B cell (primary cell): ENCODE measurements around the gene SP7. TPM values are rescaled to one million over a fixed set of nuclear protein-coding genes. Genes with fewer than 3 reads are reported as not detected.

Source experiments
- ATAC-seq: fragments of 200-7000 bp; cut with Tn5 transposase; one replicate; pipeline ENCODE4 v1.10.0; 2021; ENCODE audit warnings: low read depth, mild to moderate bottlenecking, moderate number of reproducible peaks, moderate library complexity
- CTCF ChIA-PET: fragments of 350-600 bp; sonication (Branson Sonifier 250); formaldehyde crosslinking; loops from one replicate; lab custom pipeline; 2021; ENCODE audit warnings: antibody characterized with exemption, inconsistent platforms; lab: Charles Lee
- POLR2A ChIA-PET: fragments of 350-600 bp; sonication (Branson Sonifier 250); formaldehyde crosslinking; loops from one replicate; lab custom pipeline; 2021; ENCODE audit warnings: antibody characterized with exemption; lab: Charles Lee
- DNase-seq: peaks from one replicate; pipeline ENCODE4 v3.0.0; 2013
- H2AFZ ChIP-seq: 2 replicates; pipeline ENCODE4 v1.6.1; 2012; ENCODE audit warnings: mild to moderate bottlenecking, low read depth, low read length; ENCODE audit not compliant: insufficient read depth, poor library complexity, severe bottlenecking
- H3K27ac ChIP-seq, 2 donors: 1 replicate in 1 of 2; 2 replicates in 1 of 2; pipeline ENCODE4 v1.5.1; 2012 to 2013; ENCODE audit warnings: low read length in 2 of 2, mild to moderate bottlenecking in 2 of 2, moderate library complexity in 1 of 2
- H3K27me3 ChIP-seq, 4 experiments: fragments of 200-600 bp in 1 of 4; sonication (generic) in 1 of 4; replicated peaks in 1 of 4; 1 replicate in 2 of 4; 2 replicates in 2 of 4; pipeline versions ENCODE4 v1.6.1 to v1.7.0; 2013 to 2016; ENCODE audit warnings: low read length in 3 of 4, mild to moderate bottlenecking in 2 of 4, mixed read lengths in 1 of 4, moderate library complexity in 1 of 4; ENCODE audit not compliant: insufficient read depth in 4 of 4, control insufficient read depth in 3 of 4; ENCODE audit errors: control extremely low read depth in 1 of 4
- H3K36me3 ChIP-seq, 2 experiments: replicated peaks in 1 of 2; 1 replicate in 1 of 2; 2 replicates in 1 of 2; pipeline versions ENCODE4 v1.6.1 to v1.7.1; 2013; ENCODE audit warnings: low read length in 1 of 2; ENCODE audit not compliant: insufficient read depth in 2 of 2, control insufficient read depth in 1 of 2; ENCODE audit errors: control extremely low read depth in 1 of 2, extremely low read depth in 1 of 2
- H3K4me1 ChIP-seq, 2 donors: fragments of 200-600 bp in 1 of 2; sonication (generic) in 1 of 2; 1 replicate in 1 of 2; 2 replicates in 1 of 2; pipeline versions ENCODE4 v1.5.1 to v1.6.1; 2013 to 2017; ENCODE audit warnings: low read length in 2 of 2; ENCODE audit not compliant: control insufficient read depth in 2 of 2, insufficient read depth in 2 of 2
- H3K4me2 ChIP-seq: replicated peaks from 2 replicates; pipeline ENCODE3; 2012; ENCODE audit warnings: mild to moderate bottlenecking, low read depth, low read length; ENCODE audit not compliant: poor library complexity, severe bottlenecking
- H3K4me3 ChIP-seq, 5 experiments: fragments of 200-600 bp in 1 of 5; sonication (generic) in 1 of 5; 1 replicate in 3 of 5; 2 replicates in 2 of 5; pipeline versions ENCODE4 v1.5.1 to v1.7.0; 2011 to 2016; ENCODE audit warnings: low read length in 4 of 5, mild to moderate bottlenecking in 4 of 5, low read depth in 2 of 5, control low read depth in 1 of 5, moderate library complexity in 1 of 5; ENCODE audit not compliant: insufficient read depth in 1 of 5; ENCODE audit errors: control extremely low read depth in 1 of 5, extremely low read depth in 1 of 5
- H3K79me2 ChIP-seq: fragments of 200-600 bp; sonication (generic); one replicate; pipeline ENCODE4 v1.6.0; 2016; ENCODE audit warnings: low read length; ENCODE audit not compliant: control insufficient read depth, insufficient read depth
- H3K9ac ChIP-seq: fragments of 200-600 bp; sonication (generic); 2 replicates; pipeline ENCODE4 v1.6.1; 2017; ENCODE audit warnings: mild to moderate bottlenecking, low read length, moderate library complexity
- H3K9me3 ChIP-seq, 3 donors: one replicate each; pipeline versions ENCODE4 v1.6.1 to v1.7.1; 2013; ENCODE audit warnings: low read length in 2 of 3; ENCODE audit not compliant: control insufficient read depth in 2 of 3, insufficient read depth in 1 of 3; ENCODE audit errors: control extremely low read depth in 1 of 3
- H4K20me1 ChIP-seq: 2 replicates; pipeline ENCODE4 v1.6.0; 2012; ENCODE audit warnings: mild to moderate bottlenecking, low read length; ENCODE audit not compliant: insufficient read depth, control insufficient read depth, poor library complexity, severe bottlenecking
- H3K27ac Mint-ChIP-seq: one replicate; pipeline ENCODE4 v1.8.0; 2021; ENCODE audit warnings: mixed read lengths
- H3K27me3 Mint-ChIP-seq: one replicate; pipeline ENCODE4 v1.8.0; 2021; ENCODE audit warnings: mixed read lengths
- H3K4me1 Mint-ChIP-seq: one replicate; pipeline ENCODE4 v1.8.0; 2021; ENCODE audit warnings: mixed read lengths
- H3K4me3 Mint-ChIP-seq: one replicate; pipeline ENCODE4 v1.8.0; 2021; ENCODE audit warnings: mixed read lengths
- H3K9me3 Mint-ChIP-seq: one replicate; pipeline ENCODE4 v1.8.0; 2022; ENCODE audit warnings: mixed read lengths; ENCODE audit not compliant: insufficient read depth
- EZH2 ChIP-seq: IDR thresholded peaks from 2 replicates; pipeline ENCODE4 v1.6.1; 2012; ENCODE audit warnings: borderline replicate concordance, low read depth, mild to moderate bottlenecking, moderate library complexity, low read length; ENCODE audit not compliant: insufficient read depth, poor library complexity, severe bottlenecking
- WGBS: methylation state at CpG from one replicate; pipeline ENCODE4 v1.1.5; 2013; ENCODE audit warnings: missing lambda C conversion rate; ENCODE audit not compliant: insufficient coverage; 5-methylcytosine and 5-hydroxymethylcytosine counted together
- intact Hi-C: fragments of 100-400 bp; cut with micrococcal nuclease; formaldehyde crosslinking; loops from one replicate; pipeline ENCODE4 v1.10.0; 2022
- polyA plus RNA-seq: library from polyadenylated mRNA; depleted of rRNA; stranded (reverse); fragments of >200 nt; gene quantifications from 2 replicates; pipeline ENCODE4 v1.2.3, GENCODE V29; 2012
- total RNA-seq, 2 donors: library from RNA; stranded (reverse); fragments of 120-200 nt in 1 of 2; gene quantifications; 1 replicate in 1 of 2; 2 replicates in 1 of 2; pipeline versions ENCODE4 v1.2.3 to v1.2.4, GENCODE V29; 2013 to 2022
- TF ChIP-seq, protein P1 (sequence below): fragments of 200-600 bp; IDR thresholded peaks from one replicate; pipeline ENCODE4 v1.8.0; 2022; ENCODE audit warnings: antibody characterized with exemption, mild to moderate bottlenecking

Gene SP7
- total and polyA plus RNA-seq, 2 donors (not counting 1 experiment from before 2014, with no cell fraction given), result 0.34 TPM; not detected in 1

DNA sequence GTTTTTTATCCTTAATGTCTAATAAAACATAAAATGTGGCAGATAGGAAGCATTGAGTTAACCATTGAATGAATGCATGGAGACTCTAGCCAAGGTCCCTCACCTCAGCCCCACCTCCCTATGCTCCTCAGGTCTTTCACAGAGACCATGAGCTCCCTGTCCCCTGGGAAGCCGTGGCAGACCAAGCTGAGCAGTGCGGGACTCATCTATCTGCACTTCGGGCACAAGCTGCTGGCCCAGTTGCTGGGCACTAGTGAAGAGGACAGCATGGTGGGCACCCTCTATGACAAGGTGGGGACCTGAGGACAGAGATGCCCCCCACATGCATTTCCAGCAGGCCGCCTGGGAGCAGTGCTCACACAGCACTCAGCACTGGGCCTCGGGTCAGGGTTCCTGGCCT, 33.3 kb downstream of the SP7 start:
- TF ChIP-seq, protein P1, sequence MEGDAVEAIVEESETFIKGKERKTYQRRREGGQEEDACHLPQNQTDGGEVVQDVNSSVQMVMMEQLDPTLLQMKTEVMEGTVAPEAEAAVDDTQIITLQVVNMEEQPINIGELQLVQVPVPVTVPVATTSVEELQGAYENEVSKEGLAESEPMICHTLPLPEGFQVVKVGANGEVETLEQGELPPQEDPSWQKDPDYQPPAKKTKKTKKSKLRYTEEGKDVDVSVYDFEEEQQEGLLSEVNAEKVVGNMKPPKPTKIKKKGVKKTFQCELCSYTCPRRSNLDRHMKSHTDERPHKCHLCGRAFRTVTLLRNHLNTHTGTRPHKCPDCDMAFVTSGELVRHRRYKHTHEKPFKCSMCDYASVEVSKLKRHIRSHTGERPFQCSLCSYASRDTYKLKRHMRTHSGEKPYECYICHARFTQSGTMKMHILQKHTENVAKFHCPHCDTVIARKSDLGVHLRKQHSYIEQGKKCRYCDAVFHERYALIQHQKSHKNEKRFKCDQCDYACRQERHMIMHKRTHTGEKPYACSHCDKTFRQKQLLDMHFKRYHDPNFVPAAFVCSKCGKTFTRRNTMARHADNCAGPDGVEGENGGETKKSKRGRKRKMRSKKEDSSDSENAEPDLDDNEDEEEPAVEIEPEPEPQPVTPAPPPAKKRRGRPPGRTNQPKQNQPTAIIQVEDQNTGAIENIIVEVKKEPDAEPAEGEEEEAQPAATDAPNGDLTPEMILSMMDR, result no peak
- no peak for TF ChIP-seq EZH2
- no peak overlapping the region for H3K27ac Mint-ChIP-seq
- H3K4me3 ChIP-seq, result no peak overlapping the region
- H4K20me1 ChIP-seq, result peaks cover 19% of the 10 kb centered on the region
- H3K9me3 Mint-ChIP-seq, result no peaks in the 10 kb centered on the region
- ATAC-seq (no peak), DNase-seq (no peak)
- H3K27ac ChIP-seq, result no peak overlapping the region
- H3K27me3 Mint-ChIP-seq, result no peaks in the 10 kb centered on the region
- peaks cover 13 to 26% of the 10 kb centered on the region in 2 donors for H3K4me1 ChIP-seq
- H3K36me3 ChIP-seq, result peaks cover 4 to 60% of the 10 kb centered on the region in 2 experiments
- ChIA-PET CTCF (interaction anchor here (19.7 kb wide), 1 partner anchor 19 kb away, joined by 207 read pairs; the partner anchor contains the start of gene AAAS), POLR2A (no interaction called here)
- peaks cover 39% of the 10 kb centered on the region for H3K4me1 Mint-ChIP-seq
- intact Hi-C loops, result no loop called here
- no peaks in the 10 kb centered on the region for H3K9me3 ChIP-seq
- H3K9ac ChIP-seq, result no peak overlapping the region
- no peaks in the 10 kb centered on the region for H3K27me3 ChIP-seq
- H2AFZ ChIP-seq, result no peak overlapping the region
- peaks cover 53% of the 10 kb centered on the region for H3K79me2 ChIP-seq
- WGBS, result 95% methylated on average over 4 of the region's 5 CpGs
- H3K4me3 Mint-ChIP-seq, result peak overlapping the region; percentile 38
- H3K4me2 ChIP-seq, result no peak overlapping the region

DNA sequence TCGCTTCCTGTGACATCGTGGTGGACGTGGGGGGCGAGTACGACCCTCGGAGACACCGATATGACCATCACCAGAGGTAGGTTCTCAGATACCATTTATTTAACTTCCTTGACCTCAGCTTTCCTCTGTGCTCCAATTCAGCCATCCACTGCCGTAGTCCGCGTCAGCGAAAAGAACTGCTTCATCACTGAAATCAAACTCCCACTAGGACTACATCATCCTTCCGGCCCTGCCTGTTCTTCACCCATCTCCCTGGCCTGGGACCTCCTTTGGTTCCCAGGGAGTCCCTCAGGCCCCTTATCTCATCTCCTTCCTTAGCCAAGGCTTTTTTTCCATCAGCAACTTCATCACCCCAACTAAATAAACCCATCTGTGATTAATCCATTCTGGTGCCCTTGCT, 36.0 kb downstream of the SP7 start:
- no peaks in the 10 kb centered on the region for H3K27me3 Mint-ChIP-seq
- ChIA-PET CTCF (interaction anchor here (1.3 to 24.0 kb wide), 3 partner anchors 21 to 87 kb away, joined by 6 to 721 read pairs (median 207); partner anchors contain the start of genes AAAS, ESPL1 and ITGB7), POLR2A (interaction anchor here (0.9 to 3.3 kb wide), 5 partner anchors 13 to 80 kb away, joined by 3 to 19 read pairs (median 4); partner anchors contain the start of genes AAAS and ESPL1)
- DNase-seq, result no peak
- TF ChIP-seq, protein P1, result no peak
- no peak for TF ChIP-seq EZH2
- Histone ChIP-seq H3K27ac (peak overlapping the region; percentile 65 to 74), H3K9me3 (no peaks in the 10 kb centered on the region), H3K36me3 (peaks cover 5 to 47% of the 10 kb centered on the region in 2 experiments), H3K27me3 (no peaks in the 10 kb centered on the region), H2AFZ (peak overlapping the region; percentile 86), H3K4me1 (peaks cover 26 to 45% of the 10 kb centered on the region in 2 donors), H3K4me2 (peak overlapping the region; percentile 91), H3K4me3 (peak overlapping the region; percentile 71 to 94 (median 83)), H3K79me2 (peaks cover 67% of the 10 kb centered on the region), H4K20me1 (peaks cover 35% of the 10 kb centered on the region), H3K9ac (peak overlapping the region; percentile 93)
- peak overlapping the region; percentile 100 for H3K4me3 Mint-ChIP-seq
- peaks cover 64% of the 10 kb centered on the region for H3K4me1 Mint-ChIP-seq
- intact Hi-C loops, result no loop called here
- H3K9me3 Mint-ChIP-seq, result no peaks in the 10 kb centered on the region
- no peak for ATAC-seq
- peak overlapping the region; percentile 99 for H3K27ac Mint-ChIP-seq
- 4% methylated on average over 12 of the region's 12 CpGs for WGBS
